GM10266 (cell line): Measurements from ENCODE around the gene AKAP11.

Source experiments
- DNase-seq: peaks from one replicate; pipeline ENCODE4 v3.0.0; 2012; ENCODE audit errors: extremely low spot score
- CTCF ChIP-seq: IDR thresholded peaks from 2 replicates; pipeline ENCODE4 v1.5.1; 2012; ENCODE audit warnings: mild to moderate bottlenecking, low read depth; ENCODE audit not compliant: control insufficient read depth, insufficient read depth; ENCODE audit errors: missing control alignments

AKAP11 gene

GRCh38 chr13:42272804-42273175 is 838 bp downstream of the AKAP11 start:
- no peak for DNase-seq
- TF ChIP-seq CTCF = no peak

- TF ChIP-seq CTCF = no peak
- no peak for DNase-seq
These were observed 2.6 kb downstream of the AKAP11 start for GRCh38 chr13:42274386-42275097.

- TF ChIP-seq CTCF = no peak
- peak; percentile 44 for DNase-seq
These were observed 3.1 kb downstream of the AKAP11 start for GRCh38 chr13:42275098-42275471.

- DNase-seq = no peak
- no peak for TF ChIP-seq CTCF
These were observed 3.6 kb downstream of the AKAP11 start for GRCh38 chr13:42275506-42275905.

- TF ChIP-seq CTCF = no peak
These were observed 4.7 kb downstream of the AKAP11 start for GRCh38 chr13:42276683-42277082.

GRCh38 chr13:42277618-42278276 is 5.8 kb downstream of the AKAP11 start:
- no peak for DNase-seq
- TF ChIP-seq CTCF = peak; percentile 1

More at GRCh38 chr13:42276683-42277082, 4.7 kb downstream of the AKAP11 start:
- no peak for DNase-seq

GRCh38 chr13:42279080-42279479 is 7.1 kb downstream of the AKAP11 start:
- no peak for TF ChIP-seq CTCF
- DNase-seq = no peak
